Stimulated activated CD8-positive, alpha-beta memory T cell treated with anti-CD3 and anti-CD28 coated beads, Interleukin-12 subunit alpha, Interleukin-12 subunit beta, amount 100 ng/mL, for 4 hours (primary cell): Measurements from ENCODE around the gene ZFP2.

Source experiments
- DNase-seq: peaks from one replicate; pipeline ENCODE4 v3.0.0-alpha.2; 2020; ENCODE audit warnings: low read depth

ZFP2 gene

DNA sequence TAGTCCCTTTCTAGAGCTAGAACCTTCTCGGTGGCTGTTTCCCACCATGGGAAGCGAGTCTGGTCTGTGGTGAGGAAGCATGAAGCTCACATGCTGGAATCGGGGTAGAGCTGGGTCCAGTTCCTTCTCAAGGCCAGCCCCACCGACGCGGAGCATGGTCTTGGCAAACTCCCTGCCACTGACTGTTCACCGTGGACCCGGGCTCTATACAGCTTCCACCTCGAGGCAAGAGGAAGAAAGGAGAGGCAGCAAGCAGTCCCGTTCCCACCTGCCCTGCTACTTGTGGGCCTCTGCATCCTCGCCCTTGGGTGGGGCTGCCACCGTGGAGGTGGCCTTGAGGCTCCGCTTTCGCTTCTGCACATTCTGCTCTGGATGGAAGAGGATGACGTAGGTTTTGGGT is 85.7 kb downstream of the ZFP2 start:
- no peak for DNase-seq
